Esophagus muscularis mucosa (tissue), 4 donors: Measurements from ENCODE around the gene FAM171A1.

Experiments used
- CTCF ChIP-seq, 3 experiments: fragments of 200-600 bp in 2 of 3; fragments of 450-650 bp in 1 of 3; sonication (generic) in 2 of 3; IDR thresholded peaks; one replicate each; pipeline ENCODE4 v1.5.1; 2017 to 2019; ENCODE audit warnings: antibody characterized with exemption in 3 of 3, mild to moderate bottlenecking in 2 of 3, moderate library complexity in 1 of 3
- EP300 ChIP-seq: sonication (generic); formaldehyde crosslinking; IDR thresholded peaks from one replicate; pipeline ENCODE4 v1.6.1; 2017; ENCODE audit warnings: antibody characterized with exemption
- POLR2A ChIP-seq: fragments of 450-650 bp; IDR thresholded peaks from one replicate; pipeline ENCODE4 v1.6.1; 2017; ENCODE audit warnings: antibody characterized with exemption, moderate library complexity, mild to moderate bottlenecking, low read depth
- POLR2AphosphoS5 ChIP-seq, 2 donors: sonication (generic); formaldehyde crosslinking; IDR thresholded peaks; one replicate each; pipeline ENCODE4 v1.6.1; 2017; ENCODE audit warnings: antibody characterized with exemption in 2 of 2

- TF ChIP-seq CTCF (IDR thresholded peaks at IDR 0.05) (no peak), EP300 (no peak), POLR2A (no peak), POLR2AphosphoS5 (IDR thresholded peaks at IDR 0.05) (no peak)
These were observed 18.3 kb downstream of the FAM171A1 start for GRCh38 chr10:15352836-15353235.
